GOT3 (cell line): Measurements from ENCODE around the gene ACYP1.

Experiments used
- DNase-seq: peaks from one replicate; lab custom pipeline; 2025; ENCODE audit warnings: mixed read lengths; lab: John Stamatoyannopoulos, UW

Gene ACYP1

DNA sequence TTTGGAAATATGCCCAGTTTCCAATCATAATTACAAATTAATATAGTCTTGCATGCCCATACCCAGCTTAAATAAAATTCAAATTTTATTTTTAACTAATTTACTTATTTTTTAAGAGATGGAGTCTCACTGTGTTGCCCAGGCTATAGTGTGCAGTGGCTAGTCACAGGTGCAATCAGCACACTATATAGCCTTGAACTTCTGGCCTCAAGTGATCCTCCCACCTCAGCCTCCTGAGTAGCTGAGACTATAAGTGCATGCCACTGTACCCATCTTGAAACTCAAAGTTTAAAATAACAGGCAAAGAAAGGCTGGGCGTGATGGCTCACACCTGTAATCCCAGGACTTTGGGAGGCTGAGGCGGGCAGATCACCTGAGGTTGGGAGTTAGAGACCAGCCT lies 22.9 kb downstream of the ACYP1 start:
- no peak for DNase-seq

GRCh38 chr14:75040507-75040906 lies 23.3 kb downstream of the ACYP1 start:
- DNase-seq, result no peak

DNA sequence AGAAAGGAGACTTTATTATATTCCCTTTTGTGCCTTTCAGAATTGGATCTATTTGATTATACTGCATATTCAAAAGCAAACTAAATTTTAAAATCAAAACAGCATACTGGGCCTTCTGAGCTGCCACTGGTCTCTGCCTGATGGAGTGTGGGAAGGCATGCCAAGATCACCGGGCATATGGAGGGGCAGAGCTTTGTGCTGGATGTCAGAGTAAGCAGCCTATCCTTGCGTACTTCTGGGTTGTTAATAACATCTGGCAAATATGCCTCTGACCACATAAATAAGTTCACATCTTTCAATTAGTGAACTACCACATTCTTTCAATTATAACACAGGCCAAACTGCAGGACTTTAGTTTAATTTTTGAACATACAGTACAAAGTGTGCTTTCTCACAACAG lies 30.9 kb downstream of the ACYP1 start:
- no peak for DNase-seq

DNA sequence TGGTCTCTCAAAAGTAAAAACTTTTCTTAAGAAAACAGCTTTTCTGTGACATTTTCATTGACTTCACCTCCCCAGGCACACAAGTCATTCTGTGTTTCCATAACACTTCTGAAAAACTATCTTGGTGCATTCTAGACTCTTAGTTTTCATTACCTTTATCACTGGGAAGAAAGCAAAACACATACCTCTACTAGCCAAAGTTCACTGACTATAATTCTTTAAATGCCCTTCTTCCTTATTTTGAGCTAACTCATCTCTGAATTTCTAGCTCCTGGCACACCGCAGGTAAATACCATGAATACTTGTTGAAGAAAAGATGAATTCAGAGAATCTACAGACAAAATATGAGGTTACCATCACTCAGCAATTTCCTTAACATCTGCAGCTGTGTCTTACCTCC lies 33.7 kb downstream of the ACYP1 start:
- DNase-seq, result no peak

- DNase-seq, result no peak
Observed at GRCh38 chr14:75025876-75026275, 37.9 kb downstream of the ACYP1 start.

DNA sequence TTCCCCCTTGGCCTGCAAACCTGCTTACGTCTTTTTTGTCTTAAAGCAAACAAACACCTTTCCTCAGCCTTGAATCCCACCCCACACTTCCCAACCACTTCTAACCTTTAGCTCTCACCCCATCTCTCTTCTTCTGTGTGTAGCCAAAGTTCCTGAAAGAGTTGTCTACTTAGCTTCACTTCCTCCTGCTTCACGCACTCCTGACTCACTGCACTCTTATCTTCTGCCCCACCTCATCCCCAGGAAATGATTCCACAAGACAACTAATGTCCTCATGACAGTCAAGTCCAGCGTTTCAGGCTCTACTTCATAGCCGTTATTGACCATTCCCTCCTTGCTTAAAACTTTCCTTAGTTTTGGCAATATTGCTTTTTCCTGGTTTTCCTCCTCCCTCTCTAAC lies 38.7 kb downstream of the ACYP1 start:
- no peak for DNase-seq

DNA sequence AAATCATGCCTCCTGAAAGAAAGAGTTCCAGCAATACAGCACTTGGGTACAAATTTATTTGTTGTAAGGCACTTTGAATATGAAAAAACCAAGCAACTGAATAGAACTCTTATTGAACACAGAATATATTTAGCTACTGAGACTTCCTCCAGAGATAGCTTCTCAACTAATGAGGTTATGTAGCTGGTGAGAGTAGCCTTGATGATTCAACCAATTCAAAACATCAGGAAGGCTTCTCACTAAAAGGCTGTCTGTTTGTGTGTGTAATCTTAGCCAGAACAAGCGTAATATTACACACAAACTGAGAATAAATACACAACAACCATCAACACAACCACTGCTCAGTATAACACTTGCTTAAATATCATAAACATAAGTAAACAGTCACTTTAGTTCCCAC lies 40.7 kb downstream of the ACYP1 start:
- DNase-seq, result no peak

DNA sequence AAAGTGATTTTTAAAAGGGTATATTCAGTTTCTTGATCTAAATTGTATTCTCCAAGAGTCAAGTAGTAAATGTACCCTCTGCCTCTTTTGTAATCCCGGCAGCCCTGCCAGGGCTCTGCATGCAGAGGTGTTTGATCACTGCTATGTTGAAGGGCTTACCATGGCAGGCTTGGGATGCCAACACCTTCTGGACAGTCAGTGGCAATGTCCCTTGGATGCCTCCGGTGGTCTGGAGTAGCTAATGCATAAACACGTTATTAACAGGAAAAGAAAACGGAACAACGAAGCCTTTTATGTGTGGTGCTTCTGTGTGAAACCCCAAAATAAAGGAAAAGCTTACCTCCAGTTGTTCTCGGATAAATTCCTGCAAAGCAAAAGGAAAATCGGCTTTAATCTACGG lies 41.2 kb downstream of the ACYP1 start:
- no peak for DNase-seq

DNA sequence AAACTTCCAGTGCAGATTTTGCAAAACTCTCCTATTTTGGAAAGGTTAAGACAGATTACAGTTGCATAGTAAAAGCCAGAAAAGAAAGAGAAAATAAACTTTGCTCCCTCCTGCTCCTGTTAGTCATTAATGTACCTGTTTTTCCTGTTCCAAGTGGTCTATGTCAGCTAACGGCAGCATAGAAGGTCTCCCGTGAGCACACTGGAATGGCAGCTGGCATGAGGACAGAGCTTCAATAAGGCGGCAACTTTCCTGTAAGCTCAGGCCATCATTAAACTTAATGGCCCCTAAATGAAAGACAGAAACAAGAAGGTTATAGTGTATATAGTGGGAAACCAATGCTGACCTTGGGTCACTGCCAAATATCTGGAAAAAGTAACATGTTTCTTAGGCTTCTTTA lies 45.1 kb downstream of the ACYP1 start:
- DNase-seq, result no peak

GRCh38 chr14:75016815-75017214 lies 47.0 kb downstream of the ACYP1 start:
- DNase-seq, result no peak

DNA sequence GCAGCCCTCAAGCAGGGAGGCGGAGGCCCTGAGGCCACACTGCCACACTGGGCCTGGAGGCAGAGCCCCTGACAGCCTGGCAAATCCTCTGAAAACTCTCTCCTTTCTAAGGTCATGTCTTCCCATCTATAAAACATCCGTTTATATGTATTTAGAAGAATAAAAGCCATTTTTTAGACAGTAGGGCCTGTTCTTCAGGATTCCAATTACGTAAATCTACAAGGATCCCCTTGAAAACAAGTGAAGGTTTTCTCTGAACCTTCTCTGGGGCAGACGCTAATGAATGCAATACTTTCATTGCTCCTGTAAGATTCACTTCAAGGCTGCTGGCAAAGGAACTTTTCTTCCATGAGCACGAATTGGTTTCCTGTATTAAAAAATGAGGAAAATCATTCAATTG lies 48.3 kb downstream of the ACYP1 start:
- no peak for DNase-seq

DNA sequence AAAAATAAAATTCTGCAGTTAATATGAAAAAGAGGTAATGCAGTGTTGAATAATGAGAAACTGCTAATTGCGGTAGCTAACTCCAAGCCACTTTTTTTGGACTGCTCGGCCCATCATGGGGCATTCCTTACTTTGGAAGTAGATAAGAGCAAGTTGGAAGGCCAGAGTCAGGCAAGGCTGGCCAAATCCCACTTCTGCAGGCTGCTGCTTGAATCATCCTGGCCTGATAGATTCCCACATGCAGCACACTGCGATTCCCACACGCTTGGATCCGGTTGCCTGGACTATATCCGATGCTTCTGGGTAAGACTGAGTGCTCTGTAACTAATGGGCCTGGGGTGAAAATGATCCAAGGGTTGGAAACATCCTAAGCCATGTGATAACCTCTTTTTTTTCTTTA lies 50.5 kb downstream of the ACYP1 start:
- DNase-seq, result no peak

DNA sequence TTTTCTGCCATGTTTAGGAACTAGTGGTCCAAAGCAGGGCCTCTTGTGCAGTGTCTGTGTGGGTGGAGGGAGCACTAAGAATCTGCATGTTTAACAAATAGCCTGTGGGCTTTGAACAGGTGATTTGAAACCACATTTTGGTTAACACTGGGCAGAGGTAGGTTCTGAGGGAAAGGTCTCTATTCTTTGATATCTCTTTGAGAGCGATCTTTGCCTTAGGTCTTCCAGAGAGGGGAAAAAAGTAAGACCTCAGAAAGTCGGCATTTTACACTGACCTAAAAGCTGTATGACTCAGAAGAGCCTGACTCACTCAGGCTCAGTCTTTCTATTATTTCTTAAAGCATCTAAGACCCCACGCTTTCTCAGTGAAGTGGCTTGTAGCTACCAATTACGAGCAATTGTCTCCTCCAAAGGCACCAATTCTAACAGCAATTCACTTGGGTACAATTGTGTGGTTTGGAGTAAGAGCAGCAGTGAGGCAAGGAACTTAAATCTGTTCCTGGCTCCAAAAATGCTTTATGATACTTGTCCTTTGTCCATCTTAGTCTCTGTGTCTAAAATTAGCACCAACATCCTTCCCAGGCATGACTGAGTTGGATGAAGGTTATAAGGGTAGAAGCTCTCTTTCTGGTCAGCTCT lies 52.3 kb downstream of the ACYP1 start:
- no peak for DNase-seq

- DNase-seq, result no peak
Observed at GRCh38 chr14:75010472-75011093, 53.2 kb downstream of the ACYP1 start.

DNA sequence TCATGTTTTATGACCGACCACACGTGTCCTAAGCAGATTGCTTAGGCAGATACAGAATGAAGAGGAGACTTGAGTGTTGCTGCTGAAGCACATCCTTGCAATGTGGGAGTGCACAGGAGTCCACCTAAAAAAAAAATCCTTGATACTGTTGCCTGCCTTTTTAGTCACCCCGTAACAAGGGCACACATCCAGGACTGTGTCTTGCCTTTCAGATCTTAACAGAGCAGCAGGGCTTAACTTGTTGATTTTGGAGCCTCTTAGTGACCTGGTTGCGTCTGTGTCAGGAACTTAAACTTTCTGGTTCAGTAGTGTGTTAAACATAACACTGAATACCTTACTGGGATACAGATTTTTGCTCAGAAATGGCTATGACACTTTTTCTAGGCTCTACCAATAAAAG lies 54.6 kb downstream of the ACYP1 start:
- no peak for DNase-seq

DNA sequence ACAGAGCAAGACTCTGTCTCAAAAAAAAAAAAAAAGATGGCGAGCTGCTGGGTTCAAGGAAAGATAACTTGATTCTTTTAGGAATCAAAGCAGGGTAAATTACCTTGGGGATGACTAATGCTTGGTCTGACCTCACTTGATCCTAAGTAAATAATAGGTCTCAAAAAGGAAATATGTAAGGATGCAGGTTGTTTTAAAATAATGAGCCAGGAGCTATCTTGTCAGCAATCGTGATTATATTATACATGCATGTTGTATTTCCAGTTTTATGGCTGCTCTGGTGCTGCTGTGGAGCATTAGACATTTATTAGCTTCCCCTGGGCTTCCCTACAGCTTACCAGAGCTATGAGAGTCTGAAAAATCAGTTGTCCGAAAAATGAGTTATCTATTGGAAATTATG lies 58.5 kb downstream of the ACYP1 start:
- no peak for DNase-seq

GRCh38 chr14:75003250-75004027 lies 60.4 kb downstream of the ACYP1 start:
- DNase-seq, result no peak
